ENCODE results near the gene TFB1M. TPM values are rescaled to one million over a fixed set of nuclear protein-coding genes. Genes with fewer than 3 reads are reported as not detected.

TFB1M gene
- total RNA-seq, 2 experiments from 2014 or later = 24.6 to 28.1 TPM

DNA sequence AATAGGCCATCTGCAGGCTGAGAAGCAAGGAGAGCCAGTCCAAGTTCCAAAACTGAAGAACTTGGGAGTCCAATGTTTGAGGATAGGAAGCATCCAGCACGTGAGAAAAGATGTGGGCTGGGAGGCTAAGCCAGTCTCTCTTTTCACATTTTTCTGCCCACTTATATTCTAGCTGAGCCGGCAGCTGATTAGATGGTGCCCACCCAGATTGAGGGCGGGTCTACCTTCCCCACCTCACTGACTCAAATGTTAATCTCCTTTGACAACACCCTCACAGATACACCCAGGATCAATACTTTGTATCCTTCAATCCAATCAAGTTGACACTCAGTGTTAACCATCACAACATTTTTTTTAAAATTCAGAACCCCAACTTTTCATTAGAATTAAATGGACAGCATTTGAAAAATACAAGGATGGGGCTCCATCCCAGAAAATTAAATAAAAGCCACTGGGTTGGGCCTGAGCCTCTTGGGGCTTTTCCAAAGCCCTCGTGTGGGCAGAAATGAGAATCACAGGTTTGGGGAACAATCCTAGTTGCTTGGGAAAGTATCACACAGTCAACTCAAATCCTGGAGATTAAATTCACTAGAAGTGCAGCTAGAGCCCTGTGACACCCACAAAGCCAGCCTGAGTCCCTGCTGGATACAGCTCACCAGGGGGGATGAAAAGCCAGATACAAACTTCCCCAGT lies 48.3 kb downstream of the TFB1M start:
- peaks cover 23% of the 10 kb centered on the region for H3K36me3 Mint-ChIP-seq (ENCODE audit: low read depth)
- POLR2A ChIA-PET = no interaction called here
- H3K27me3 Mint-ChIP-seq = no peaks in the 10 kb centered on the region
- H3K4me3 Mint-ChIP-seq = no peak overlapping the region
- H3K27ac Mint-ChIP-seq = no peak overlapping the region
- CTCF ChIA-PET = no interaction called here
- no peak for DNase-seq
- no peaks in the 10 kb centered on the region for H3K9me3 Mint-ChIP-seq
- H3K4me1 Mint-ChIP-seq = peaks cover 8% of the 10 kb centered on the region

DNA sequence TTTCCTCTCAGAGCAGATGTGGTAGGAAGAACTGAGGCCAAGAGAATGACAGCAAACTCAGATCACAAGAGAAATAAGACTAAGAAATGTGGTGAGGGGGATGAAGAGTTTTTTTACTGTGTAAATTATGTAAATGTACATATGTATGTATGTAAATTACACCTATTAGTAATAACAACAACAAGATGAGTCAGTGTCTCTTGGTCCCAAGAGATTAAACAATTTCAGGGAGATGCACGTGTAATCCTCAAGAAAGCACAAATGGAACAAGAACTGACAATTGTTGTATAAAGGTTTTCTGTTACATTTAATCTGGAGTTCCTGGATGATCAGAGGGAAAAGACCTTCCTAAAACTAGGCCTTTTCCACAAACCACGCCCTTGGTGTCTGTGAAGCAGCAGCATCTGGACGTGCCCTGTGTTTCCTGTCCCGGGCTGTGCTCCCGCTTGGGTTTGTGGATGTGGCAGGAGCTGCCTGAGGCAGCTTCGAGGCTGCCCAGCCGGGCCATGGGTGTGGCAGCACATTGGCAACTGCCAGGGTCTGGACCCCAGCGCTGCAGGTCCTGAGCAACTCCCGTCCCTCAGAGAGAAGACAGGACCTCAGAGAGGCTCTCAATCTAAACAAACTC lies 49.5 kb downstream of the TFB1M start:
- Mint-ChIP-seq H3K27me3 (no peaks in the 10 kb centered on the region), H3K4me3 (no peak overlapping the region), H3K9me3 (no peaks in the 10 kb centered on the region), H3K36me3 (ENCODE audit: low read depth) (peaks cover 26% of the 10 kb centered on the region), H3K4me1 (peaks cover 10% of the 10 kb centered on the region), H3K27ac (no peak overlapping the region)
- POLR2A ChIA-PET = no interaction called here
- CTCF ChIA-PET = no interaction called here
- no peak for DNase-seq

DNA sequence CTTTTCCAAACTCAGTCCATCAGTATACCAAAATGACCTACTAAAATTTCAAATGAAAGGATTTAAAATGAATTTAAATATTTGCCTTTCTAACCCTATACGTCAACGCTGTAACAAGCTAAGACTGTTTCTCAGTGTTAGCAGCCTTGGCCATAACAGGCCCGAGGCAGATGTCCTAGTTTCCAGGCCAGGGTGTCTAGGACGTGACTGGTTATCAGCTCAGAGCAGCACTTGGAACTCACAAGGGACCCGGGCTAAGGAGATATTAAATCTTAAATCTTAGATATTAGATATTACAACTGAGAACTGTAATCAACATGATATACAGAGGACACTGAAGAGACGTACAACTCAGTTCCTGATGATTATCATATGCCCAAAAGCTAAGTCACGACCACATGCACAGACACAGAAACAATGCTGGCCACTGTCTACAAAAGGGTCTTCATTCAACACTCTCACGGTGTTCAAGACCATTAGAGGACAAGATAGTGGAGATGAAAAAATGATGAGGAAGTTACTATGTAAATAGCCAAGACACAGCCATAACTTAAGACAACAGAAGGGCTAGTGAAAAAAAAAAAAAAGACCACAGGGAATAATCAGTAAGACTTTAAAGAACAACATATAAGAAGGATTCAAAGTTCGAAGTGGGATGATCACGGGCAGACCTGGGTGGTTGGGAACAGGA lies 50.8 kb downstream of the TFB1M start, which contains the start of gene CLDN20:
CLDN20 (plus strand) TSS at position 641 of the 691 bp plus-strand sequence. CDS start 11,707 bp downstream, outside the sequence.
- DNase-seq = no peak
- H3K36me3 Mint-ChIP-seq (ENCODE audit: low read depth) = peaks cover 30% of the 10 kb centered on the region
- no peak within 1 kb of the TSS for H3K27ac Mint-ChIP-seq
- POLR2A ChIA-PET = no interaction called here
- H3K9me3 Mint-ChIP-seq = no peaks in the 10 kb centered on the region
- peaks cover 10% of the 10 kb centered on the region for H3K4me1 Mint-ChIP-seq
- CTCF ChIA-PET = interaction anchor here (1.0 kb wide), 1 partner anchor 85 kb away, joined by 3 read pairs; no protein-coding TSS in a partner anchor
- H3K27me3 Mint-ChIP-seq = no peaks in the 10 kb centered on the region
- H3K4me3 Mint-ChIP-seq = no peak within 1 kb of the TSS

DNA sequence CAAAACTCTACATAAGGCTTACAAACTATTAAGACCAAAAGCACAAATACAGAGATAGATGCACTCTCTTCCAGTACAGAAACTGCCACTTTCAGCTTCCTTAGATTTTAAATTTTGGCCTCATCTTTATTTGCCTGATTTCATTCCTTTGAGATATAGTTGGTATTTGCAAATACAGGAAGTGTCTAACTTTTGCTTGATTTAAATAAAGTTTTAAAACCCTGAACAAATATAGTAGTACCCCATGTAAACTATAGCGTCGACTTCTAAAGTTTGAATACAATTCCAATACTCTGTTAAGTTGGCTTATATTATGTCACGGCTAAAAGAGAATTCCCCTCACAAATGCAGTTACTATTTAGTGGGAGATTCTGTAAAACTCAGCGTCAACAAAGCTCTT lies 51.6 kb downstream of the TFB1M start:
- no peaks in the 10 kb centered on the region for H3K9me3 Mint-ChIP-seq
- H3K27ac Mint-ChIP-seq = no peak overlapping the region
- DNase-seq = no peak
- no peak overlapping the region for H3K4me3 Mint-ChIP-seq
- CTCF ChIA-PET = interaction anchor here (1.0 kb wide), 1 partner anchor 84 kb away, joined by 3 read pairs; no protein-coding TSS in a partner anchor
- peaks cover 5% of the 10 kb centered on the region for H3K4me1 Mint-ChIP-seq
- POLR2A ChIA-PET = no interaction called here
- no peaks in the 10 kb centered on the region for H3K27me3 Mint-ChIP-seq
- H3K36me3 Mint-ChIP-seq (ENCODE audit: low read depth) = peaks cover 30% of the 10 kb centered on the region

DNA sequence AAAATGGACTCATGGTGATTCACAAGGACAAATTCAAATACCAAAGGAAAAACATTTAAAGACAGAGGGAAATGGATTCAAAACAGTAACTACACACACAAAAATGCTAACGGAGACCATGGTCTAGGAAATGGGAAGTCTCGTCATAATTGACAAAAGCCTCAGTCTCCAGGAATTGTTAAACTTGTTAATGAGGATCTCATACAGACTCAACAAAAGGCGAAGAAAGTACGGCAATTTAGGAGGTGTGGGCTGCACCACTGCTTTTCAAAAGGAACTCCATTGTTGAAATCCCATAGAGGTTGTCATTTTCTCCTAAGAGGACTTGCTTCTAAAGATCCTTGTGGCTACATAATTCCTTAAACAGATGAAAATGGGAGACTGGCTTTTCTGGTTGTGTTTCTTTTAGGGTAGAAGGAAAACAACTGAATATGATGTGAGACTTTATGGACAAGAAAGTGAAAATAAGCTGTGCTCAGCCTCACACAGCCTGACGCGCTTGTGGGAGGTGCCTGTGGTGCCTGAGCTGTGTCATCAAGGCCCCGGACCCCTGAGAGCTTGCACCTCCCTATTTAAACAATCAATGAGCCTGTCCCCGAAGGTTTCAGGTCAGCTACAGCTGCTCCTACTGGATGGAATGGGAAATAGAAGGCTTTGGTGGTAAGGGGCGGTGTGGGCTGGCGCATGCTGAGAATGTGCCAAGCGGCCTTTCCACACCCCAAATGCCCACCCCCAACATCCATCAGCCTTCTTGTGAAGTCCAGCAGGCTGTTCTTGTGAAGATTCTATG lies 53.0 kb downstream of the TFB1M start:
- no peak for DNase-seq
- CTCF ChIA-PET = interaction anchor here (0.9 to 1.0 kb wide), 2 partner anchors 82 to 84 kb away, joined by 3 to 4 read pairs; no protein-coding TSS in a partner anchor

DNA sequence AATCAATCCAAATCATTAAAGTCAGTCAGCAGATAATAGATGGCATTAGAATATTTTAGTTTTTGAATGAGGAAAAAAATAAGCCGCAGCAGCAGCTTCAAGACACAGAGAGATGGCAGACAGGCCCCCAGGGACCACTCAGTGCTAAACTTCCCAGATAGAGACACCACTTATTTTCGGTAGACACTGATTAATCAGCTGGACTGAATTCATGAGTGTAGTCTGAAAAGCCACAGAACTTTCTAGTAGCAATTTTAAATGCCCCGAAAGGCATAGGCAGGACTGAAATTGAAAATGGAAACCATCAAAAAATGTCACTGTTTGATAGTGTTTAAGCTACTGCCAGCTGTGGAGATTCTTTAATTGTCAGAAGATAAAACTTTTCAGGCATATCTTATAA lies 53.6 kb downstream of the TFB1M start:
- CTCF ChIA-PET = interaction anchor here (0.9 to 1.0 kb wide), 2 partner anchors 81 to 83 kb away, joined by 3 to 4 read pairs; no protein-coding TSS in a partner anchor
- H3K9me3 Mint-ChIP-seq = no peaks in the 10 kb centered on the region
- DNase-seq = no peak
- H3K4me3 Mint-ChIP-seq = no peak overlapping the region
- no peak overlapping the region for H3K27ac Mint-ChIP-seq
- POLR2A ChIA-PET = no interaction called here
- H3K36me3 Mint-ChIP-seq (ENCODE audit: low read depth) = peaks cover 40% of the 10 kb centered on the region
- peaks cover 5% of the 10 kb centered on the region for H3K4me1 Mint-ChIP-seq
- no peaks in the 10 kb centered on the region for H3K27me3 Mint-ChIP-seq

More for the DNA sequence above, 53.0 kb downstream of the TFB1M start:
- Mint-ChIP-seq H3K9me3 (no peaks in the 10 kb centered on the region), H3K4me1 (peaks cover 5% of the 10 kb centered on the region), H3K27me3 (no peaks in the 10 kb centered on the region), H3K4me3 (no peak overlapping the region), H3K36me3 (ENCODE audit: low read depth) (peaks cover 38% of the 10 kb centered on the region), H3K27ac (no peak overlapping the region)
- POLR2A ChIA-PET = no interaction called here

DNA sequence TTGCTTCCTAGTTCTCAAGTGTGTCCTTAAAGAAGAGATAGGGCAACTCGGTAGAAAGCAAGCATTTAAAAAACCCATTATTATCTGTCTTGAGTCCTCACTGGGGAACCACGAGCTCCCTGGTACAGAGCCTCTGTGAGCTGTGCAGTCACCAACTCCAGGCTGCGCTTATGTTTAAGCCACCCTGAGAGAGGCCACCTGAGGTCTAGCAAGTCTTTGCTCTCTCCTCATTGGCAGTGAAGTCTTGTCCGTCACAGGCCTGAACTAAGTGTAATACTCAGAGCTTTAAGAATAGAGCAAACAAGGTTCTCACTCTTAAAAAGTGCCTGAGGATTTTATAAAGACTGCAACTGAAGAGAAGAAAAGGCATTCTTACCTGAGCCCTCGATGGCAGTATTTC lies 54.4 kb downstream of the TFB1M start:
- DNase-seq = no peak
- Mint-ChIP-seq H3K4me3 (no peak overlapping the region), H3K27me3 (no peaks in the 10 kb centered on the region), H3K27ac (no peak overlapping the region), H3K36me3 (ENCODE audit: low read depth) (peaks cover 45% of the 10 kb centered on the region), H3K4me1 (peaks cover 5% of the 10 kb centered on the region), H3K9me3 (no peaks in the 10 kb centered on the region)
- POLR2A ChIA-PET = no interaction called here
- CTCF ChIA-PET = no interaction called here

DNA sequence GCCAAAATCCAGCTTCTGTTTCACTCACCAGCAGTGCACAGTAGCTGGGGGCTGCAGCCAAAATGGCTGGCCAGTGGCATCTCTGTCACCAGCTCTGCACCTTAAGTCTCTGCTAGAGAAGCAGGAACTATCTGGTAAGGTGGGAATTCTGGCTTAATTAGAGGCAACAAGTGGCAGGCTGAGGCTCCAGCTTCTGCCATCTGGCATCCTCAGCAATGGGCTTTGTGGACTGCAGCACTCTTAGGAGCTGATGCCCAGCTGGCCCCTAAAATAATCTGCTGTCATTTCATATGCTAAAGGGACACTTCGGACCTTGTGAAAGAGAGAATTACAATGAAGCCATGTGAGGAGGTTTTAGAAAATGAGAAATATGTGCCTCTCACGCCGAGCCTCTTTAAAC lies 55.1 kb downstream of the TFB1M start:
- peaks cover 5% of the 10 kb centered on the region for H3K4me1 Mint-ChIP-seq
- no peak for DNase-seq
- no peaks in the 10 kb centered on the region for H3K27me3 Mint-ChIP-seq
- H3K9me3 Mint-ChIP-seq = no peaks in the 10 kb centered on the region
- ChIA-PET CTCF (interaction anchor here (1.8 kb wide), 1 partner anchor 11 kb away, joined by 5 read pairs; no protein-coding TSS in a partner anchor), POLR2A (interaction anchor here (1.7 kb wide), 1 partner anchor 56 kb away, joined by 3 read pairs; no protein-coding TSS in a partner anchor)
- H3K36me3 Mint-ChIP-seq (ENCODE audit: low read depth) = peaks cover 46% of the 10 kb centered on the region
- no peak overlapping the region for H3K27ac Mint-ChIP-seq
- no peak overlapping the region for H3K4me3 Mint-ChIP-seq

DNA sequence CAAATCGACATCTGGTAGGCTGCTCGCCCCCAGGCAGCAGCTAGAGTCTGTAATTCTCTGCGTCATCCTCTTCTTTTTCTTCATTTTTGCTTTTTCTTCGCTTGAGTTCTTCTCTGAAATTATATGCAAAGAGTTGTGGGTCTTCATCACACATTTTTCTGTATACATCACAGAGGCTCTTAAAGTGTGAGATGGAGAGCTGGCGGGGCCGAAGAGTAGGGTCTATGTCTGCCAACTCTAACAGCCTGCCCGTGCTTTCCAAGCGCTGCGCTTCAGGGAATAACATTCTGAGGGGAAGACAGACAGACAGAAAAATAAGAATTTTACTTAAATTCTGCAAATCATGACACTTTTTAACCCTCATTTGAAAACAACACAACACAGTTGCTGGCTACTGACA lies 56.5 kb downstream of the TFB1M start:
- ChIA-PET POLR2A (interaction anchor here (1.7 kb wide), 1 partner anchor 57 kb away, joined by 3 read pairs; no protein-coding TSS in a partner anchor), CTCF (interaction anchor here (0.6 to 1.8 kb wide), 2 partner anchors 13 to 326 kb away, joined by 3 to 5 read pairs; no protein-coding TSS in a partner anchor)
- Mint-ChIP-seq H3K4me1 (peaks cover 5% of the 10 kb centered on the region), H3K36me3 (ENCODE audit: low read depth) (peaks cover 51% of the 10 kb centered on the region), H3K4me3 (no peak overlapping the region), H3K27me3 (no peaks in the 10 kb centered on the region), H3K9me3 (no peaks in the 10 kb centered on the region), H3K27ac (no peak overlapping the region)
- no peak for DNase-seq

DNA sequence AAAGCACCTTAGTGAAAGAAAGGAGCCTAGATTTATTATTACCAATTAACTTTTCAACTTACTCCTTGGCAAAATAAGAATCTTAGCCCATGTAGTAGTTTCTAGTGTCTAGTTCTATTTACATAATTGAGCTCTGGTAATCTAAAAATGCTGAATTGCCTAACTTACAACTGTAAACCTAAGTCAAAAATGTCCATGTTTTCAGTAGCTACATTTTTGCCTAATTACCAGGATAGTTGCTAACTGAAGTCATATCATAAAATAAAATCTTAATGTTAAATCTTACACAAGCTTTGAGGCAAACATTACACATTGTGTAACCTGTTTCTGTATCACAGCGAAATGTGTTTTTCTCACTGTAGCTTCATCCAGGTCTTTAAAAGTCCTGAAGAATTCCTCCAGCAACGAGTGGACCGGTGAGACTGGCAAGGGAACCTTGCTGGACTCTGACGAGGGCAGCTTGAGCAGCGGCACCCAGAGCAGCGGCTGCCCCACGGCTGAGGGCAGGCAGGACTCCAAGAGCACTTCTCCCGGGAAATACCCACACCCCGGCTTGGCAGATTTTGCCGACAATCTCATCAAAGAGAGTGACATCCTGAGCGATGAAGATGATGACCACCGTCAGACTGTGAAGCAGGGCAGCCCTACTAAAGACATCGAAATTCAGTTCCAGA lies 58.0 kb downstream of the TFB1M start:
- H3K4me1 Mint-ChIP-seq = peaks cover 4% of the 10 kb centered on the region
- ChIA-PET CTCF (no interaction called here), POLR2A (no interaction called here)
- H3K9me3 Mint-ChIP-seq = no peaks in the 10 kb centered on the region
- H3K4me3 Mint-ChIP-seq = no peak overlapping the region
- DNase-seq = no peak
- H3K36me3 Mint-ChIP-seq (ENCODE audit: low read depth) = peaks cover 44% of the 10 kb centered on the region
- no peaks in the 10 kb centered on the region for H3K27me3 Mint-ChIP-seq
- no peak overlapping the region for H3K27ac Mint-ChIP-seq

DNA sequence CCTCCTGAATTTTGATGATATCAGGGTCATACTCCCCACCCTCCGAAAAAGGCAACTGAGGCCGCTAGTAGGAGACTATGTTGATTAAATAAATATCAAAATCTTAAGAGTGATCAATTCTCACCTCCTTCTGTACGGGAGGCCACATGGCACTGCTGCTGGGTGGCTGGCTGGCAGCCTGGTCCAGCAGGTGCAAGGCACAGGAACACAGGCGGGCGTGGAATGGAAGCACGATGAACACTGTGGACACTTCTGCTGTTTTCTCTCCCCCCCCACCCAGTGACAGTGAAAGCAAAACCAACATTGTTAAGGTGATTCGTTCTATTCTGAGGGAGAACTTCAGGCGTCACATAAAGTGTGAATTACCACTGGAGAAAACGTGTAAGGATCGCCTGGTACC lies 60.1 kb downstream of the TFB1M start:
- H3K36me3 Mint-ChIP-seq (ENCODE audit: low read depth) = peaks cover 41% of the 10 kb centered on the region
- POLR2A ChIA-PET = no interaction called here
- H3K27me3 Mint-ChIP-seq = no peaks in the 10 kb centered on the region

DNA sequence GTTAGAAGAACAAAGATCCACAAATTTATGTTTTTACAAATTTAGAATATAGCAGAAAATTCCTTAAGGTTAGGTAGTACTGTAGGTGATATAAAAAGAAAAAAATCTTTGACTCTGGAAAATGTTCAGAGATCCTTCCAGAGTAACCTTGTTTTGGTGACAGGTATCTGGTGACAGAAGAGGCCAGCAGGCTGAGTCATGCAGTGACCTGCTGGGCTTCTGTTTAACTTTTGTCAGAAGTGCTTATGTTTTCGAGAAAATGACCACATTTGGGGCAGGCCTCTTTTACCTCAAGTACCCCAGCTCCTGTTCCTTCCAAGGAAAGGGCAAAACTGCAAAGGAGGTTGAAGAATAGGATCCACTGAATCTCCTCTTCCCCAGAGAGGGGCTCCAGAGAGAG lies 60.9 kb downstream of the TFB1M start:
- Mint-ChIP-seq H3K27ac (no peak overlapping the region), H3K4me3 (no peak overlapping the region), H3K4me1 (no peaks in the 10 kb centered on the region), H3K9me3 (no peaks in the 10 kb centered on the region), H3K27me3 (no peaks in the 10 kb centered on the region), H3K36me3 (ENCODE audit: low read depth) (peaks cover 41% of the 10 kb centered on the region)
- POLR2A ChIA-PET = no interaction called here
- CTCF ChIA-PET = no interaction called here
- DNase-seq = no peak

More for the DNA sequence above, 60.1 kb downstream of the TFB1M start:
- CTCF ChIA-PET = no interaction called here
- H3K27ac Mint-ChIP-seq = no peak overlapping the region
- H3K4me1 Mint-ChIP-seq = no peaks in the 10 kb centered on the region
- H3K4me3 Mint-ChIP-seq = no peak overlapping the region
- DNase-seq = no peak
- no peaks in the 10 kb centered on the region for H3K9me3 Mint-ChIP-seq

Measured in activated CD4-positive, alpha-beta memory T cell treated with anti-CD3 and anti-CD28 coated beads, Interleukin-2, amount 10 ng/mL, durations not matched to agents 7 days and 5 days (primary cell).